HG02678 (cell line): ENCODE measurements around the gene ANKRD33B.
"Not testable (repeated sequence)": the region's sequence is repeated elsewhere in the genome, so short reads cannot be mapped to it uniquely, and the experiment has no call there.

Experiments used
- ATAC-seq: cut with Tn5 transposase; IDR thresholded peaks from one replicate; pipeline ENCODE4 v1.9.1; 2021; ENCODE audit warnings: mild to moderate bottlenecking, moderate library complexity; ENCODE audit not compliant: unreplicated experiment

Gene ANKRD33B

DNA sequence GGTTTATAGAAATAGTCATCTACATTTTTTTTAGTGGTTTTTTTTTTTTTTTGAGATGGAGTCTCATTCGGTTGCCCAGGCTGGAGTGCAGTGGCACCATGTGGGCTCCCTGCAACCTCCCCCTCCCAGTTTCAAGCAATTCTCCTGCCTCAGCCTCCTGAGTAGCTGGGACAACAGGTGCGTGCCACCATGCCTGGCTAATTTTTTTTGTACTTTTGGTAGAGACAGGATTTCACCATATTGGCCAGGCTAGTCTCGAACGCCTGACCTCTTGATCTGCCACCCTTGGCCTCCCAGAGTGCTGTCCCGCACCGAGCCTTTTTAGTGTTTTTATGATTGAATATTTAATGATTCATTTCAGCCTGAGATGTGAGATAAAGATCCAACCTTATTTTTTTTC is 27.3 kb downstream of the ANKRD33B start:
- ATAC-seq = no peak

DNA sequence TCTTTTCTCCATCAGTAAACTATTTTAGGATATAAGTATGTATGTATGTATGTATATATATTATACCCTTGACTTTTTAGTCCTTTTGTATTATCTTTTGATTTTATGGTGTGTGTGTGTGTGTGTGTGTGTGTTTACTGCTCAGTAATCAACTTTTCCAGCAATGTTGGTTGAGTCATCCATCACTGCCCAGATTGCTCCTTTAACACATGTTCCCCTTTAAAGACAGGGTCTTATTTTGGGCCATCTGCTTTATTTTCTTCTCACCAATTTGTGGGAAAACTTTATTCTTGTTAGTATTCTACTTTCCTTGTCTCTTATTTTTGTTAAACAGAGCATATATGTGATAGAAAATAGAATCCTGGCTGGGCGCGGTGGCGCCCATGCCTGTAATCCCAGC is 28.1 kb downstream of the ANKRD33B start:
- no peak for ATAC-seq

DNA sequence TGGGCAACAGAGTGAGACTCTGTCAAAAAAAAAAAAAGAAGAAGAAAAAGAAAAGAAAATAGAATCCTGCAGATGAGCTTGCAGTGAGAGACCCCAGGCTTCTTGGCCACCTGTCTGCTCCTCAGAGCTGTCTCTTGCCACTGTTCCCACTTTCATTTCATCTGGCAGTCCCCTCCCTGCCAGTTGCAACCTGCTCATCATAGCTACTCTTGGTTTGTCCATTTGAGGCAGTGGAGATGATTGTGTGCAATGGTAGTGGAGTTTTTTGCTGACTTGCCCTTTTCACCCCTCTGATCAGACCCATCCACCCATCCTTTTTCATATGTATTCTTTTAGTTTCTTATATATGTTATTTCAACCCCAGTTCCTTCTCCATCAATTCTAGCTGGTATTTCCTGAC is 28.7 kb downstream of the ANKRD33B start:
- peak; percentile 73 for ATAC-seq

DNA sequence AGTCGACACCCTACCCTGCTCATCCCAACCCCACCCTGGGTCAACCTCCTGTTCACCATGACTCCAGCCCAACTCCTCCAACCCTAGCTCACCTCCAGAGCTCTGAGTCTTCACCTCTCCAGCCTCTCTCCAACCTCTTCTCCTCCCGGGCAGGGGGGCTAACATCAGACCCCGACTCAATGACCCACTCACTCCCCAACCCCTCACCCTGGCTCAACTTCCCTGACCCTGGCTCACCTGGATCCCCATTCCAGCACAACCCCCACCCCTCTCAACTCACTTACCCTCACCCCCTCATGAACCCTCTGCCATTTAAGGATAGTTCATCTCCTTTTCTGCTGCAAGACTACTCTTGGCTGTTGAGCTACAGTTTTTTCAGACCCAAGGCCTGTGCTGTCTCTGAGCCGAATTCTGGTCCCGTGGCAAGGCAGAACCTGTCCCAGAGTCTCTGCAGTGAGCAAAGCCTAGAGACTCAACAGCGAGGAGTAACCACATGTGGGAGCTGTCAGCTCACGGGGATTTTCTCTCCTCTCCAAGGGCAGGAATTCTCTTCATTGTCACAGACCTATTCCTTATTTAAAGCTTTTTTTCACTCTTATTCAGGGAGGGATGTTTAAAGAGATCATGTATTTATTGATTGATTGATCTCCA is 29.8 kb downstream of the ANKRD33B start:
- no peak for ATAC-seq

DNA sequence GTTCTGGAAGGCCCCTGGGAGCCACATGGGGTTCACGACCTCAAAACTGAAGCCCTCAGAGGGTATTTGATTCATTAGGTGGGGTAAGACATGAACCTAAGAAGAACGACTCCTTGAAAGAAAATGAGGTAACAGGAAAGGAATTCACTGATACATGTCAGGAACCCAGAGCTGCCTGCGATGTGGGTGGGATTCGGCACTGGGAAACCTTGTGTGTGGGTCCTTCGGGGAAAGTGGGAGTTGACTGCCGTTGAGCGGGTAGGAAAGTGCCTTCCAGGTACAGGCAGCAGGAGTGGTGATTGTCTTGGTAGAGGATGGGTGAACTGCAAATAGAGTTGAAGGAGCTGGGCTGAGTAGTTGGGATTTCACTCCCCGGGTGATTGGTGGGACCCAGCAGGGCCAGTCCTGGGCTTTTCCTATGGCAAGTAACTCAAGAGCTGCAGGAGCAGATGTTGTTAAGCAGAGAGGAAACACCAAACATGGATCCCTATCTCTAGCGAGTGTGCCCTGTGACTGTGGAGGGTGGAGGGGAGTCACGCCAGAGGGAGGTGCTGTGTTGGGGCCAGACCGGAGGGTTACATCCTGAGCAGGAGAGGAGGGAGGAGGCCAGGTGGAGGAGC is 30.8 kb downstream of the ANKRD33B start:
- ATAC-seq = no peak

DNA sequence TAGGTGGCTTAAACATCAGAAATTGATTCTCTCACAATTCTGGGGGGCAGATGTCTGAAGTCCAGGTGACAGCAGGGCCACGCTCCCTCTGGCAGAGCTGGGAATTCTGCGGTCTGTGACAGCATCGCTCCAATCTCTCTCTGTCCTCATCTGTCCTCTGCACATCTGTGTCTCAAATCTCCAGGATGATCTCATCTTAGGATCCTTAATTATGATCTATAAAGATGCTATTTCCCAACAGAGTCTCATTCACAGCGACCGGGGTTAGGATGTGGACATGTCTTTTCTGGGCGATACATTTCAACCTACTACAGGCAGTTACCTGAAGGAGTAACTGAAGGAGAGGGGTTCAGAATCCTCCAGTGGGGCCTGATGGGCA is 31.4 kb downstream of the ANKRD33B start:
- ATAC-seq = no peak

DNA sequence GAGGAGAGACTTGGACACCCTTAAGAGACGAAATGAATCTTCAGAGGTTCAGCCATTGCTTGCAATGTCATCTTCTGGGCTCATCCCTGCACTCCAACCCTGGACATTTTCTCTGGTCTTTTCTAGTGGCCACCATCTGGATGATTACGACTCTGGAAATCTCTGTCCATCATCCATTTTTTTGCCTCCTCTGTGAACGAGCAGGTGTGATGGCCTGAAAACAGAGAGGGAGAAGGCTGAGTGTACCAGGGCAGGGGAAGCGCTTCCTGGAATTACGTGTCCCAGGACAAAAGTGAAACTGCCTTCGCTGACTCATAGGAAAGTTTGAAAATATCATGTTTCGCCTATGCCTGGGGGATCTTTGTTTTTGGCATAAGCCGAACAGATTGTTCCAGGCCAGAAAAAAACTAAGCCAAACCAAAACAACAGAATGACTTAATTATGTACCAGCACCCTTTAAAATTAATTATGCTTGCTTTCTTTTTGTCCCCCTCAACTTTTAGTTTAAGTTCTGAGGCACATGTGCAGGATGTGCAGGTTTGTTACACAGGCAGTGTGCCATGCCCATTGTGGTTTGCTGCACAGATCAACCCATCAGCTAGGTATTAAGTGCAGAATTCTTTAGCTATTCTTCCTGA is 31.9 kb downstream of the ANKRD33B start:
- peak; percentile 42 for ATAC-seq

DNA sequence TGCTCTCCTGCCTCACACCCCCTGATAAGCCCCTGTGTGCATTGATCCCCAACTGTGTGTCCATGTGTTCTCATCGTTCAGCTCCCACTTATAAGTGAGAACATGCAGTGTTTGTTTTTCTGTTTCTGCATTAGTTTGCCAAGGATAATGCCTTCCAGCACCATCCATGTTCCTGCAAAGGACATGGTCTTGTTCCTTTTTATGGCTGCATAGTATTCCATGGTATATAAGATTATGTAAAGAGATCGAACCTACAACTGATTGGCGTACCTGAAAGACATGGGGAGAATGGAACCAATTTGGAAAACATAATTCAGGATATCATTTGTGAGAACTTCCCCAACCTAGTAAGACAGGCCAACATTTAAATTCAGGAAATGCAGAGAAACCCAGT is 32.4 kb downstream of the ANKRD33B start:
- no peak for ATAC-seq

DNA sequence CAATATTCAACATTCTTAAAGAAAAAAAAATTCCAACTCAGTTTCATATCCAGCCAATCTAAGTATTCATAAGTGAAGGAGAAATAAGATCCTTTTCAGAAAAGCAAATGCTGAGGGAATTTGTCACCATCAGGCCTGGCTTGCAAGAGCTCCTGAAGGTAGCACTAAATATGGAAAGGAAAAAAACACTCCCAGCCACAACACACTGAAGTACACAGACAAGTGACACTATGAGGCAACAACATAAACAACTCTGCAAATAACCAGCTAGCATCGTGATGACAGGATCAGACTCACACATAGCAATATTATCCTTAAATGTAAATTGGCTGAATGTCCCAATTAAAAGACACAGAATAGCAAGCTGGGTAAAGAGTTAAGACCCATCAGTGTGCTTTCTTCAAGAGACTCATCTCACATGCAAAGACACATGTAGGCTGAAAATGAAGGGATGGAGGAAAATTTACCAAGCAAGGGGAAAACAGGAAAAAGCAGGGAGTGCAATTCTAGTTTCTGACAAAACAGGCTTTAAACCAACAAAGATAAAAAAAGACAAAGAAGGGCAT is 33.1 kb downstream of the ANKRD33B start:
- no peak for ATAC-seq

DNA sequence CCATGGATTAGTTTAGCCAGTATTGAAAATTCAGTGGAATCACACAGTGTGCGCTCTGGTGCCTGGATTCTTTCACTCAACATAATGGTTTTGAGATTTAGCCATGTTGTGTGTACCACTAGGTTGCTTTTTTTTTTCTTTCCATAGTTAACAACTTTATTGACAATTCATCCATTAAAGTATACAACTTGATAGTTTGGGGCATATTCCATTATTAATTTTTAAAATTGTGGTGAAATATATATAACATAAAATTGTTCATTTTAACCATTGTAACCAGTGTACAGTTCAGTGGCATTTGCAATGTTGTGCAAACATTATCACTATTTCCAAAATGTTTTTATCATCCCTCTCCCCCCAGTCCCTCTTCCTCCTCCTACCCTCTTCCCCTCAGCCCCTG is 35.2 kb downstream of the ANKRD33B start:
- no peak for ATAC-seq

DNA sequence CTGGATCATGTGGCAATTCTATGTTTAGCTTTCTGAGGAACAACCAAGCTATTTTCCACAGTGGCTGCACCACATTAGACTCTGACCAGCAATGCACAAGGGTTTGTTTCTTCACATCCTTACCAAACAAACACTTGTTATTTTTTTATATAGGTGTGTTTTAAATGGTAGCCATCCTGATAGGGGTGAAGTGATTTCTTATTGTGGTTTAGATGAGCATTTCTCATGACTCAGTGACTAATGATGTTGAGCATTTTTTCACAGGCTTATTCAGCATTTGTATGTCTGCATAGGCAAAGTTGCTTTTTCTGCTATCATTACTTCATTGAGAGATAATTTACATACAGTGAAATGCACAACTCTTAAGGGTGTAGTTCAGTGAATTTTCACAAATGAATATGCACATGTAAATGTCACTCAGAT is 36.0 kb downstream of the ANKRD33B start:
- no peak for ATAC-seq

DNA sequence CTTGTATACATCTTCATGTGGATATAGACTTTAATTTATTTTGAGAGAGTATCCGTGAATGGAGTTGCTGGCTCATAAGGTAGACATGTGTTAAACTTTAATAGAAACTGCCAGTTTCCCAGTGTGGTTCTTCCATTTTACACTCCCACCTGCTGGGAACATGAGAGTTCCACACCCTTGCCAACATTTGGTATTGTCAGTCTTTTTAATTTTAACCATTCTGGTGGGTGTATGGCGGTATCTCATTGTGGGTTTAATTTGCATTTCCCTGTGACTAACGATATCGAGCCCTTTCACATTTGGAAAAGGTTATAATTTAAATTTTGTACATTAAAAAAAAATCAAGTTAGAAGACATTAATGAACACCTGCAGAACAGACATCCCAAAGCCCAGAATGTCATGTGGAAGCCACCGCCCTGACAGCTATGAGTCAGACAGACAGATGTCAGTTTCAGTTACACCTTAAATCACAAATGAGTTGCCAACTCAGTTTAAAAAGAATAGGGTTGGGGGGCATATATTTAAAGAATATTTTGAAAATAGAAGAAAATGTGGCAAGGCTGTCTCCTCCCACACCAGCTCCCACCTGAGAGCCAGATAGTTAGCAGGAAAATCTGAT is 36.9 kb downstream of the ANKRD33B start:
- ATAC-seq = peak; percentile 83

DNA sequence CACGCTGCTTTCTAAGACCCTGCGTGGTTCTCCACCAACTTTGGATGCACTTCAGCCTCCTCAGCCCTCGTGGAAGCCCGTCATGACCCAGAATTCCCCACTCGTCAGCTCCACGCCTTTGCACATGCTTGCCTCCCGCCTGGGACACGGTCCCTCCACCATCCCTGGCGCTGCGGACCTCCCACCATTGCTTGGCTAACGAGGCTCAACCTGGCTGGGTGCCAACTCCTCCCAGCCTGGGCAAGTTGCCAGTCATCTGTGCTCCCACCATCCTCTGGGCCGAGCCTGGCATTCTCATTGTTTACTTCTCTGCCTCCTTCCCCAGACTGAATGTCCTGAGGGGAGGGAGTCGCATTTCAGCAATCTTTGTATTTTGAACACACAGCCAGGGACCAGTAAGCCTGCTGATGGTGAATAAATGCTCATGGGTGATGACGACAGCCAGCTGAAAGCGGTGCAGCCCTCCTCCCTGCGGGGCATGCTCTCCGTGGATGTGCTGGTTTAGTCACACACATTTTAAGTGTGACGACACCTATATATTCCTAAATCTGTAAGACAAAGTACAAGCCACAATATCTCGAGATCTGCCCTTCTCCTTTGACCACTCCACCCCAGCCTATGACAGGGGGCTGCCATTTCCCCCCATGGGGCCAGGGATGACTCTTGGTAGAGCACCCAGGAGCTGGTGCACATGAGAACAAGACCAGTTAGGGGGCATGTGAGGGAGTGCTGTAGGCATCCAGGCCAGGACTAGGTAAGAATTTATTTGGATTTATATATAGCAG is 37.6 kb downstream of the ANKRD33B start:
- peak; percentile 46 for ATAC-seq

DNA sequence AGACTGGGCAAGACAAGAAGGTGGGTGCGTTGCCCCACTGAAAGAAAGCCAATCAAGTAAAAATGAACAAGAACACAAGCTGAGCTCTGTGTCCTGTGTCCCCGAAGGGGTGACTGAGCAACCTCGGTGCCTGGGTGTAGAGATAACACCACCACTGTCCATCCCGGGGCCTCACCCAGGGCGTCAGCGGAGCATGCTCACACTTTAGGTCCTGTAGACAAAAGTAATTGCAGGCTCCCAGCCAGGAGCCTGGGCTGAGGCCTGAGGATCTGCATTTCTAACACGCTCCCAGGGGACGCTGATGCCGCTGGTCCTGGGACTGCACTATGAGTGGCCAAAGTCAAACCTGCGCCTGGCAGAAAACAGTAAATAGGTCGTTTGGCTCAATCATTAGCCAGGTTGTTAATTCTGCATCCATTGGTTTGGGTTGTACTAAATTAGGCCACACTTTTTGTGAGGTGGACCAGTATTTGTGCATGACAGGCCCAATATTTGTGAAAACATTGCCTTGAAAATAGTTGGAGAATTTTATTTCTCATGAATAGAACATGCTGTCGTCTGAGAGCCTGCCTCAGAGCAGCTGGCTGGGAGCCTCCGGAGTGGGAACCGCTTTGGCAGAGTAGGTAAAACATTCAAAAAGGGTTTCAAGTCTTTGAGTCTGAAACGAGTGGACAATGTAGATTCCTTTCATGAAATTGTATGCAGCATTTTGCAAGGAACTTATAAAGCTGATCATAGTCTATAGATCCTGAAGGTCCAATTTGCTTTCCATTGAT is 38.3 kb downstream of the ANKRD33B start:
- ATAC-seq = no peak

DNA sequence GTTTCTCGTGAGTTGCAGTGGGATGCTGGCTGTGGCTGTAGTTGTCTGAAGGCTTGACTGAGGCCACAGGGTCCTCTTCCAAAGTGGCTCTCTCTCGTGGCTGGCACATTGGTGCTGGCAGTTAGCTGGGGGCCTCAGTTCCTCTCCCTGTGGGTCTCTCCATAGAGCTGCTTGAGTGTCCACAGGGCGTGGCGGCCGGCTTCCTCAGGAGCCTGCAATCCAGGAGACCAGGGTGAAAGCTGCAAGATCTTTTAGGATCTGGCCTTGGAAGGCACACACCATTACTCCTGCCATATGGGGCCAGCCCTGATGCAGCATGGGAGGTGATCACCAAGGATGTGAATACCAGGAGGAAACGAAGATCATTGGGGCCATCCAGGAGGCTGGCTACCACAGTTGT is 41.1 kb downstream of the ANKRD33B start:
- ATAC-seq = no peak

DNA sequence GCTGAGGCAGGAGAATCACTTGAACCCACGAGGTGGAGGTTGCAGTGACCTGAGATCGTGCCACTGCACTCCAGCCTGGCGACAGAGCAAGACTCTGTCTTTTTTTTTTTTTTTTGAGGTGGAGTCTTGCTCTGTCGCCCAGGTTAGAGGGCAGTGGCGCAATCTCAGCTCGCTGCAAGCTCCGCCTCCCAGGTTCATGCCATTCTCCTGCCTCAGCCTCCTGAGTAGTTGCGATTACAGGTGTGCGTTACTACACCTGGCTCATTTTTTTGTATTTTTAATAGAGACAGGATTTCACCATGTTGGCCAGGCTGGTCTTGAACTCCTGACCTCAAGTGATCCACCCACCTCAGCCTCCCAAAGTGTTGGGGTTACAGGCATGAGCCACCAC is 42.8 kb downstream of the ANKRD33B start:
- not testable (repeated sequence) for ATAC-seq

DNA sequence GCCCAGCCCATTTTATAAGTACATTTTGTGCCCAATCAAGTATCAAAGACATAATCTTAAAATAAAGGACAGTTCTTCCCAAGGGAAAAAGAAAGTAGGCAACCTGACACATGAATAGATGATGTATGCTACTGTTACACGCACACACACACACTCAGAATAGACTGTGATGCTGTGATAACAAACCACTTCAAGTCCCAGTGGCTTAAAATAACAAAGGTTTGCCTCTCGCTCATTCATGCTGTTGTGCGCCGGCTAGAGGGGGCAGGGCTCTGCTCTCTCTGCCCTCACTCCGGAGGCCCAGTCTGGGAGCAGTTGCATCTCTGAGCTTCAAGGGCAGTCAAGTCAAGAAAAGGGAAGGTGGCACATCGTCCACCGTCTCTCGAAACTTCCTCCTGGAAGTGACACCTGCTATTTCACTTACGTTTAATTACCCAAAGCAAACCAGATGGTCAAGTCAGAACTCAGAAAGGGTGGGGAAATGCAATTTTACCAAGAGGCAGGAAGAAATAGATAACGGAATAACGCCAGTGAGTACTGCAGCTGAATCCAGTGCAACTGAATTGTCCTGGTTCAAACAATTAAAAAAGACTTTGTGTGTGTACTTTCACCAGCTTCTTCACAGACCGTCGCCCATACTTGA is 43.3 kb downstream of the ANKRD33B start:
- ATAC-seq = peak; percentile 81

DNA sequence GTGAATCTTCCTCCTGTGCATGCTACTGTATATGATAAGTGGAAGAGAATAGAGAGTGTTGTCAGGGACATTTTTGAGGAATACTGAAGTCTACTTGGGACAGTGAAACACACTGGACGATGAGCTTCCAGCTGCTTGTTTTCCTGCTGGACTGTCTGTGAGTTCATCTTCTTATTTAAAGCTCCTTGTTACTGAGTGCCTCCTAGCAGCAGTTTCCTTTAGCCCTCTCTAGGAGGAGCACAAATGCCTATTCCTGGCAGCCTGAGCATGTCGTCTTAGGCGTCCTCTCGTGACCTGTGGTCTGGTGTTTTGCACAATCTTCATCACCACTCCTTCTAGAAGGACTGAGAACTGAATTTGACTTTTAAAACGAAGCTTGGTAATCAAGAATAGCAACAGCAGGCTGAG is 43.8 kb downstream of the ANKRD33B start:
- peak; percentile 65 for ATAC-seq

DNA sequence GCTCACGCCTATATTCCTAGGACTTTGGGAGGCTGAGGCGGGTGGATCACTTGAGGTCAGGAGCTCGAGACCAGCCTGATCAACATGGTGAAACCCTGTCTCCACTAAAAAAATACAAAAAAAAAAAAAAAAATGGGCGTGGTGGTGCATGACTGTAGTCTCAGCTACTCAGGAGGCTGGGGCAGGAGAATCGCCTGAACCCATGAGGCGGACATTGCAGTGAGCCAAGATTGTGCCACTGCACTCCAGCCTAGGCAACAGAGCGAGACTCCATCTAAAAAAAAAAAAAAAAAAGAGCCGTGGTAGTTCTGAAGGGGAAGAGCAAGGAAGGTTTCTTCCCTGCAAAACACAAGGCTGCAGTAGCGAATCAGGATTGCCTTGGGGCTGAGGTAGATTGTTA is 44.2 kb downstream of the ANKRD33B start:
- ATAC-seq = not testable (repeated sequence)

DNA sequence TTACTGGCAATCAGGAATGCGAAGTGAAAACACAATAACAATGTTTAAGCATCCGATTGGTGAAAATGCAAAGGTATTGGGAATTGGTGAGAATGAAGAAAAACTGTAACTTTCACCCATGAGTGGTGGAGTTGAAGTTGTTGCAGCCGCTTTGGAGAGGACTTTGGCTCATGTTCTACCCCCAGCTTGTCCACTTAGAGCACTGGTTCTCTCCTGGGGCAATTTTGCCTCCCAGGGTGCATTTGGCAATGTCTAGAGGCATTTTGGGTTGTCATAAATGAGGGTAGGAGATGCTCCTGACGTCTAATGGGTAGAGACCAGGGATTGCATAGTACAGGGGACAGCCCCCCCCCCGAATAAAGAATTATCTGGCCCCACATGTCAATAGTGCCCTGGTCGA is 46.2 kb downstream of the ANKRD33B start:
- ATAC-seq = no peak
